Measurements from ENCODE around the gene TNFRSF19.

TNFRSF19 gene

GRCh38 chr13:23683084-23683483 is 112.9 kb downstream of the TNFRSF19 start:
- TF ChIP-seq SPI1 (IDR thresholded peaks at IDR 0.05; ENCODE audit: low read depth, low read length) (no peak), POU2F2 (IDR thresholded peaks at IDR 0.05; ENCODE audit: low read depth, low read length) (no peak), POLR2A (IDR thresholded peaks at IDR 0.05; ENCODE audit: low read depth, low read length) (no peak), PAX5 (IDR thresholded peaks at IDR 0.05; ENCODE audit: insufficient read depth, low read length, severe bottlenecking) (no peak), TAF1 (IDR thresholded peaks at IDR 0.05; ENCODE audit: low read depth, low read length) (no peak), POLR2AphosphoS5 (IDR thresholded peaks at IDR 0.05; ENCODE audit: low read depth, low read length) (no peak)
- DNase-seq (ENCODE audit: insufficient read length, low spot score) (no peak), FAIRE-seq (no peak)

DNA sequence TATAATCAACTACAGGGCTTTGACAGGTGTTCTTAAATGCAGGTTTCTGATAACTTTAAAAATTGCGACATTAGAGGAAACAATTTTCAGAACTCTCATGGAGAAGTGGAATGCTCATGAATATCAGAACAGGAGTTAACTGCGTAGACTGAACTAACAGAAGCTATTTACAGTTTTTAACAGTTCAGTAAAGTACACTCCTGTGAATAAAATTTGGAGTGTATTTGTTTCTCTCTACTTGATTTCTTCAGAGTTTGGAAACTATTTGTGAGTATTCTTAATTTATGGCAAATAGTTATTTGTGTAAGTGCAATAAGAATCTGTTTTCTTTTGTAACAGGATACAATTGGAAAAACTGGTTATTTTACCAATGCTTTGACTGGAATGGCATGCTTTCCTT is 114.4 kb downstream of the TNFRSF19 start:
- TF ChIP-seq PAX5 (IDR thresholded peaks at IDR 0.05; ENCODE audit: insufficient read depth, low read length, severe bottlenecking) (no peak), SPI1 (IDR thresholded peaks at IDR 0.05; ENCODE audit: low read depth, low read length) (no peak)
- no peak for FAIRE-seq

GRCh38 chr13:23685416-23685815 is 115.2 kb downstream of the TNFRSF19 start:
- FAIRE-seq (no peak), DNase-seq (ENCODE audit: insufficient read length, low spot score) (no peak)
- no peak for TF ChIP-seq POU2F2 (IDR thresholded peaks at IDR 0.05; ENCODE audit: low read depth, low read length)
- no peak for TF ChIP-seq TAF1 (IDR thresholded peaks at IDR 0.05; ENCODE audit: low read depth, low read length)
- no peak for TF ChIP-seq POLR2AphosphoS5 (IDR thresholded peaks at IDR 0.05; ENCODE audit: low read depth, low read length)
- no peak for TF ChIP-seq SPI1 (IDR thresholded peaks at IDR 0.05; ENCODE audit: low read depth, low read length)
- TF ChIP-seq POLR2A (IDR thresholded peaks at IDR 0.05; ENCODE audit: low read depth, low read length): no peak
- no peak for TF ChIP-seq PAX5 (IDR thresholded peaks at IDR 0.05; ENCODE audit: insufficient read depth, low read length, severe bottlenecking)

More for the DNA sequence above, 114.4 kb downstream of the TNFRSF19 start:
- no peak for DNase-seq (ENCODE audit: insufficient read length, low spot score)

DNA sequence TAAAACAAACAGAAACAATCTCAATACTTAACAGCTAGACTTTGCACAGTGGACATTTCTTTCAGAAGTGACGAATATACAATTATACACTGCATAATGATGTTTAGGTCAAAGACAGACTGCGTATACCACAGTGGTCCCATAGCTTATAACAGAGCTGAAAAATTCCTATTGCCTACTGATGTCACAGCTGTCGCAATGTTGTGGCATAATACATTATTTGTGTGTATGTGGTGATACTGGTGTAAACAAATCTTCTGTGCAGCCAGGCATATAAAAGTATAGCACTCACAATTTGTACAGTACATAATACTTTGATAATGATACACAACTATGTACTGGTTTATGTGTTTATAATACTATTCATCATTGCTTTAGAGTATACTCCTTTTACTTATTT is 116.7 kb downstream of the TNFRSF19 start:
- FAIRE-seq (no peak), DNase-seq (ENCODE audit: insufficient read length, low spot score) (no peak)
- TF ChIP-seq TAF1 (IDR thresholded peaks at IDR 0.05; ENCODE audit: low read depth, low read length) (no peak), PAX5 (IDR thresholded peaks at IDR 0.05; ENCODE audit: insufficient read depth, low read length, severe bottlenecking) (no peak)

GRCh38 chr13:23687614-23688013 is 117.4 kb downstream of the TNFRSF19 start:
- FAIRE-seq (no peak), DNase-seq (ENCODE audit: insufficient read length, low spot score) (no peak)
- TF ChIP-seq POLR2AphosphoS5 (IDR thresholded peaks at IDR 0.05; ENCODE audit: low read depth, low read length) (no peak), TAF1 (IDR thresholded peaks at IDR 0.05; ENCODE audit: low read depth, low read length) (no peak), POLR2A (IDR thresholded peaks at IDR 0.05; ENCODE audit: low read depth, low read length) (no peak), SPI1 (IDR thresholded peaks at IDR 0.05; ENCODE audit: low read depth, low read length) (no peak), POU2F2 (IDR thresholded peaks at IDR 0.05; ENCODE audit: low read depth, low read length) (no peak), PAX5 (IDR thresholded peaks at IDR 0.05; ENCODE audit: insufficient read depth, low read length, severe bottlenecking) (no peak)

- no peak for FAIRE-seq
- DNase-seq (ENCODE audit: insufficient read length, low spot score): no peak
- TF ChIP-seq POLR2A (IDR thresholded peaks at IDR 0.05; ENCODE audit: low read depth, low read length) (no peak), TAF1 (IDR thresholded peaks at IDR 0.05; ENCODE audit: low read depth, low read length) (no peak), POLR2AphosphoS5 (IDR thresholded peaks at IDR 0.05; ENCODE audit: low read depth, low read length) (no peak), POU2F2 (IDR thresholded peaks at IDR 0.05; ENCODE audit: low read depth, low read length) (no peak), PAX5 (IDR thresholded peaks at IDR 0.05; ENCODE audit: insufficient read depth, low read length, severe bottlenecking) (no peak), SPI1 (IDR thresholded peaks at IDR 0.05; ENCODE audit: low read depth, low read length) (no peak)
Measured at GRCh38 chr13:23688336-23688735, 118.1 kb downstream of the TNFRSF19 start.

GRCh38 chr13:23690668-23691067 is 120.5 kb downstream of the TNFRSF19 start:
- no peak for DNase-seq (ENCODE audit: insufficient read length, low spot score)
- TF ChIP-seq POLR2AphosphoS5 (IDR thresholded peaks at IDR 0.05; ENCODE audit: low read depth, low read length) (no peak), POU2F2 (IDR thresholded peaks at IDR 0.05; ENCODE audit: low read depth, low read length) (no peak), TAF1 (IDR thresholded peaks at IDR 0.05; ENCODE audit: low read depth, low read length) (no peak), SPI1 (IDR thresholded peaks at IDR 0.05; ENCODE audit: low read depth, low read length) (no peak), POLR2A (IDR thresholded peaks at IDR 0.05; ENCODE audit: low read depth, low read length) (no peak), PAX5 (IDR thresholded peaks at IDR 0.05; ENCODE audit: insufficient read depth, low read length, severe bottlenecking) (no peak)
- FAIRE-seq: no peak

DNA sequence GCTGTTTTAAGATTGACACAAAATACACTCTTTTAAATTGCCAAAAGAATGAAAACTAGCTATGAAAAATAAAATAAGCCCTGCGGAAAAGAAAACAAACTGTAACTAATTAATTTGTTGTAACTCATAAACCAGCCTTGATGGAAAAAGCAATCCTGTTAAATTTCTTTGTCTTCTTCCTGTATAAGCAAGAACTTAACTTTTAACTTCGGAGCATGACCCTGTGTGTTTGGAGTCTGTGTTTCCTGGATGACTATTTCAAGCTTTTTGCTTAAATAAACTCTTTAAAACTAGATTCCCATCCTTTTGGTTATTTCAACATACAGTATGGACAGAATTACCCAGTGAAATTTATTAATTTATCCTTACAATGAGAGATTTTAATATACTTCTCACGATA is 122.6 kb downstream of the TNFRSF19 start:
- FAIRE-seq (no peak), DNase-seq (ENCODE audit: insufficient read length, low spot score) (no peak)
- no peak for TF ChIP-seq POU2F2 (IDR thresholded peaks at IDR 0.05; ENCODE audit: low read depth, low read length)
- TF ChIP-seq PAX5 (IDR thresholded peaks at IDR 0.05; ENCODE audit: insufficient read depth, low read length, severe bottlenecking): no peak
- no peak for TF ChIP-seq POLR2AphosphoS5 (IDR thresholded peaks at IDR 0.05; ENCODE audit: low read depth, low read length)
- TF ChIP-seq POLR2A (IDR thresholded peaks at IDR 0.05; ENCODE audit: low read depth, low read length): no peak
- TF ChIP-seq TAF1 (IDR thresholded peaks at IDR 0.05; ENCODE audit: low read depth, low read length): no peak
- TF ChIP-seq SPI1 (IDR thresholded peaks at IDR 0.05; ENCODE audit: low read depth, low read length): no peak

DNA sequence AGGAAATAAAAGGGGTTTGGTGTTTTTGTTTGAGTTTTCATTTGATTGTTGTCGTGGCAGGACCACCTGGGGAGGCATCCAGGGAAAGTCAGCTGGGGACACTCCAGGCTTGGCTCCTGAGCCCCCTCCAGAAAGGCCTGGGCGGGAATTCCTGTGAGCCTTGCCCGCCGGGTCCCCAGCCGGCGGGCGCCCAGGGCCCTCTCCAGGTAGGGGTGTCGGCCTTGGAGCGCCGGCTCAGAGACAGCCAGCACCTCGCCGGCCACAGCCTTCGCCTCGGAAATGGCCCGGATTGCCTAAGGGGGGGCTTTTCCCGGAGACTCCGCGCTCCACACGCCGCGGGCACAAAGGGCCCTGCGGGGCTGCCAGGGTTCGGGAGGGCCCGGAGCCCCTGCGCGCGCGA is 125.0 kb downstream of the TNFRSF19 start:
- DNase-seq (ENCODE audit: insufficient read length, low spot score): no peak
- no peak for FAIRE-seq
- no peak for TF ChIP-seq PAX5 (IDR thresholded peaks at IDR 0.05; ENCODE audit: insufficient read depth, low read length, severe bottlenecking)
- no peak for TF ChIP-seq POLR2A (IDR thresholded peaks at IDR 0.05; ENCODE audit: low read depth, low read length)
- TF ChIP-seq POLR2AphosphoS5 (IDR thresholded peaks at IDR 0.05; ENCODE audit: low read depth, low read length): no peak
- TF ChIP-seq SPI1 (IDR thresholded peaks at IDR 0.05; ENCODE audit: low read depth, low read length): no peak
- no peak for TF ChIP-seq TAF1 (IDR thresholded peaks at IDR 0.05; ENCODE audit: low read depth, low read length)

- FAIRE-seq: peak; percentile 86
- peak; percentile 73 for DNase-seq (ENCODE audit: insufficient read length, low spot score)
- TF ChIP-seq POU2F2 (IDR thresholded peaks at IDR 0.05; ENCODE audit: low read depth, low read length): no peak
- no peak for TF ChIP-seq SPI1 (IDR thresholded peaks at IDR 0.05; ENCODE audit: low read depth, low read length)
- no peak for TF ChIP-seq POLR2AphosphoS5 (IDR thresholded peaks at IDR 0.05; ENCODE audit: low read depth, low read length)
- no peak for TF ChIP-seq POLR2A (IDR thresholded peaks at IDR 0.05; ENCODE audit: low read depth, low read length)
- no peak for TF ChIP-seq TAF1 (IDR thresholded peaks at IDR 0.05; ENCODE audit: low read depth, low read length)
- no peak for TF ChIP-seq PAX5 (IDR thresholded peaks at IDR 0.05; ENCODE audit: insufficient read depth, low read length, severe bottlenecking)
Measured at GRCh38 chr13:23695711-23696464, 125.7 kb downstream of the TNFRSF19 start.
